OCI-LY1 (cell line): ENCODE results near the gene PAXIP1.

ENCODE experiments used
- H2AFZ ChIP-seq: fragments of 200-600 bp; sonication (generic), shearing (Covaris generic); 2 replicates; pipeline ENCODE4 v1.6.0; 2014; ENCODE audit warnings: antibody characterized with exemption, mild to moderate bottlenecking, low read length
- H3F3A ChIP-seq: fragments of 200-600 bp; sonication (generic), shearing (Covaris generic); 2 replicates; pipeline ENCODE4 v1.6.0; 2014; ENCODE audit warnings: mild to moderate bottlenecking, antibody characterized with exemption, low read length, moderate library complexity; ENCODE audit not compliant: insufficient read depth
- H3K27ac ChIP-seq: fragments of 200-600 bp; sonication (generic); 2 replicates; pipeline ENCODE4 v1.5.1; 2014; ENCODE audit warnings: low read length, mixed run types, mild to moderate bottlenecking, low read depth; ENCODE audit not compliant: poor library complexity, severe bottlenecking
- H3K27me3 ChIP-seq: fragments of 200-600 bp; sonication (generic); 2 replicates; pipeline ENCODE4 v1.6.0; 2014; ENCODE audit warnings: antibody characterized with exemption, mild to moderate bottlenecking, low read length, moderate library complexity; ENCODE audit not compliant: insufficient read depth
- H3K36me3 ChIP-seq: fragments of 200-600 bp; sonication (generic); 2 replicates; pipeline ENCODE4 v1.6.1; 2014; ENCODE audit warnings: mild to moderate bottlenecking, antibody characterized with exemption, low read length, moderate library complexity, mixed read lengths; ENCODE audit not compliant: insufficient read depth
- H3K4me1 ChIP-seq: fragments of 200-600 bp; sonication (generic); 2 replicates; pipeline ENCODE4 v1.5.1; 2014; ENCODE audit warnings: mild to moderate bottlenecking, low read length, moderate library complexity; ENCODE audit not compliant: insufficient read depth, severe bottlenecking
- H3K4me2 ChIP-seq: fragments of 200-600 bp; sonication (generic), shearing (Covaris generic); 2 replicates; pipeline ENCODE4 v1.6.1; 2014; ENCODE audit warnings: low read length
- H3K4me3 ChIP-seq: fragments of 200-600 bp; sonication (generic); 2 replicates; pipeline ENCODE4 v1.5.1; 2014; ENCODE audit warnings: low read length, low read depth, mild to moderate bottlenecking, mixed read lengths; ENCODE audit not compliant: poor library complexity, severe bottlenecking
- H3K79me2 ChIP-seq: fragments of 200-600 bp; shearing (Covaris generic); 2 replicates; pipeline ENCODE4 v1.6.1; 2016; ENCODE audit warnings: mixed run types, low read length, mixed read lengths; ENCODE audit not compliant: insufficient read depth
- H3K9ac ChIP-seq: fragments of 200-600 bp; sonication (generic), shearing (Covaris generic); 2 replicates; pipeline ENCODE4 v1.6.1; 2014; ENCODE audit warnings: mild to moderate bottlenecking, low read length, mixed read lengths
- H3K9me2 ChIP-seq: fragments of 200-600 bp; sonication (generic), shearing (Covaris generic); 2 replicates; pipeline ENCODE4 v1.6.1; 2014; ENCODE audit warnings: low read depth, mild to moderate bottlenecking, low read length, mixed read lengths
- H3K9me3 ChIP-seq: fragments of 200-600 bp; shearing (Covaris generic); 2 replicates; pipeline ENCODE4 v1.6.1; 2014; ENCODE audit warnings: low read length, mixed read lengths
- H4K20me1 ChIP-seq: fragments of 200-600 bp; sonication (generic), shearing (Covaris generic); 2 replicates; pipeline ENCODE4 v1.6.0; 2016; ENCODE audit warnings: mild to moderate bottlenecking, low read length; ENCODE audit not compliant: insufficient read depth
- EZH2 ChIP-seq: fragments of 200-600 bp; sonication (generic), shearing (Covaris generic); IDR thresholded peaks from 2 replicates; pipeline ENCODE4 v1.8.0; 2017; ENCODE audit warnings: borderline replicate concordance, mixed run types, mild to moderate bottlenecking, antibody characterized with exemption, low read length, moderate library complexity, mixed read lengths
- TF ChIP-seq, protein P1 (sequence below): fragments of 200-600 bp; sonication (generic), shearing (Covaris generic); IDR thresholded peaks from 2 replicates; pipeline ENCODE4 v1.5.1; 2017; ENCODE audit warnings: mild to moderate bottlenecking, antibody characterized with exemption, low read length, moderate library complexity, mixed read lengths

Gene PAXIP1

DNA sequence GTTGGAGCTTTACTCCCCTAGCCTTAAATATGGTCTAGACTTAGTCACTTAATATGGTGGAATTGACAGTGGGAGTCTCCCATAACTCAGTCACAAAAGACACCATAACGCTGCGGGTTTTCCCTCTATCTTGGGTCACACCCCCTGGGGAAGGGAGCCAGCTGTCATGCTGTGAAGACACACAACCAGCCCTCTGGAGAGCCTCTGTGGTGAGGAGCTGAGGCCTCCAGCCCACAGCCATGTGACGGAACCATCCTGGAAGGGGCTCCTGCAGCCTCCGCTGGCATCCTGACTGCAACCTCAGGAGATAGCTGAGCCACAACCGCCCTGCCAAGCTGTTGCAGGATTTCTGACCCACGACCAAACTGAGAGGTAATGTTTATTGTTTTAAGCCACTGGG lies 37.9 kb downstream of the PAXIP1 start:
- H3K4me3 ChIP-seq: no peak overlapping the region
- no peak overlapping the region for H3K4me2 ChIP-seq
- peaks cover 100% of the 10 kb centered on the region for H3K36me3 ChIP-seq
- H3K9ac ChIP-seq: no peak overlapping the region
- no peak for TF ChIP-seq EZH2
- TF ChIP-seq, protein P1, sequence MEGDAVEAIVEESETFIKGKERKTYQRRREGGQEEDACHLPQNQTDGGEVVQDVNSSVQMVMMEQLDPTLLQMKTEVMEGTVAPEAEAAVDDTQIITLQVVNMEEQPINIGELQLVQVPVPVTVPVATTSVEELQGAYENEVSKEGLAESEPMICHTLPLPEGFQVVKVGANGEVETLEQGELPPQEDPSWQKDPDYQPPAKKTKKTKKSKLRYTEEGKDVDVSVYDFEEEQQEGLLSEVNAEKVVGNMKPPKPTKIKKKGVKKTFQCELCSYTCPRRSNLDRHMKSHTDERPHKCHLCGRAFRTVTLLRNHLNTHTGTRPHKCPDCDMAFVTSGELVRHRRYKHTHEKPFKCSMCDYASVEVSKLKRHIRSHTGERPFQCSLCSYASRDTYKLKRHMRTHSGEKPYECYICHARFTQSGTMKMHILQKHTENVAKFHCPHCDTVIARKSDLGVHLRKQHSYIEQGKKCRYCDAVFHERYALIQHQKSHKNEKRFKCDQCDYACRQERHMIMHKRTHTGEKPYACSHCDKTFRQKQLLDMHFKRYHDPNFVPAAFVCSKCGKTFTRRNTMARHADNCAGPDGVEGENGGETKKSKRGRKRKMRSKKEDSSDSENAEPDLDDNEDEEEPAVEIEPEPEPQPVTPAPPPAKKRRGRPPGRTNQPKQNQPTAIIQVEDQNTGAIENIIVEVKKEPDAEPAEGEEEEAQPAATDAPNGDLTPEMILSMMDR: no peak
- no peaks in the 10 kb centered on the region for H3K27me3 ChIP-seq
- H3K79me2 ChIP-seq: no peaks in the 10 kb centered on the region
- H2AFZ ChIP-seq: no peak overlapping the region
- no peak overlapping the region for H3K27ac ChIP-seq
- no peaks in the 10 kb centered on the region for H3F3A ChIP-seq
- no peaks in the 10 kb centered on the region for H3K9me3 ChIP-seq
- H3K9me2 ChIP-seq: no peaks in the 10 kb centered on the region
- H3K4me1 ChIP-seq: no peaks in the 10 kb centered on the region
- no peaks in the 10 kb centered on the region for H4K20me1 ChIP-seq

DNA sequence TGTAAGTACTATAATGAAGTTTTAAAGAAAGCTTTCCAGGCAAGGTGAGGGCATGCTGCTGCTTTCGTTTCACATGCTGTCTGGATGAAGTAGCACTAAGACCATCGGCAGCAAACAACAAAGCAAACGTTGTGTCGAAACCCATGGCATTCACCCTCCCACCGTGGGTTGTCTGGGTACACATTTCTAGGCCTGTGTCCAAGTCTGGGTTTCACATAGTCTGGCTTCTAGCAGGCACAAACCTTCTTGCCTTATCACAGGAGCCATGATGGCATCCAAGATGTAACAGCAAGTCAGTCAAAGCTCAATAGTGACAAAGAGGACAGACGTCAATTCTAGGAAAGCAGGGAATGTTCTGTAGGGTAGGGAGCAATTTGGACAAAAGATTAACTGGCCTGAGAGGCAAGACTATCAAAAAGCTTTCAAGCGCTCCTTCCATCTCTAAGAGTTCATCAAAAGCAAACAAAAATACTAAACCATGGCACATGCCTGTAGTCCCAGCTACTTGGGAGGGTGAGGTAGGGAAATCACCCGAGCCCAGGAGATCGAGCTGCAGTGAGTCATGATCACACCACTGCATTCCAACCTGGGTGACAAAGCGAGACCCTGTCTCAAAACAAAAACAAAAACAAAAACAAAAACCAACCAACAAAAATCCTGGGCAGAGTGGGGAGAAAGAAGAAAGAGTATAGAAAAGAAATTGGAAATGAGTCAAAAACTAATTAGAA lies 42.7 kb downstream of the PAXIP1 start:
- Histone ChIP-seq H3K4me2 (no peak overlapping the region), H2AFZ (no peak overlapping the region), H4K20me1 (no peaks in the 10 kb centered on the region), H3K36me3 (peaks cover 98% of the 10 kb centered on the region), H3F3A (no peaks in the 10 kb centered on the region), H3K4me1 (no peaks in the 10 kb centered on the region), H3K9me2 (no peaks in the 10 kb centered on the region), H3K4me3 (no peak overlapping the region), H3K9ac (no peak overlapping the region), H3K27me3 (no peaks in the 10 kb centered on the region), H3K9me3 (no peaks in the 10 kb centered on the region), H3K79me2 (no peaks in the 10 kb centered on the region), H3K27ac (no peak overlapping the region)
- TF ChIP-seq, protein P1: no peak
- TF ChIP-seq EZH2: no peak

DNA sequence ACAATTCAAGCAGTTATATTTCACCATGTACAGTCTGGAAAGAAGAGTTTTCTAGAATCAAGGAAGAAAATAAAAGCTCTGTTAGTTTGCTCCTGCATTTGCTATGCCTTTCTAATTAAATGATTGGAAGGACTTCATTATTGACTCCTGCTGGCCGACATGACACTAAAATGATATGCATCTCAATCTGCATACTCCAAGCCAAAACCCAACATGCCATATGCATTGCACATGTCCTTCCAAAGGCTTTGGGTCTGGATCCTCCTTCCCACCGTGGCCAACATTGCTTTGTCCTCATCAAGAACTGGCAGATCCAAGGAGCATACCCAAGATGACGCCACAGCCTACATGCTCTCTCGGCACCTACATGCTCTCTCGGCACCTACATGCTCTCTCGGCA lies 46.5 kb downstream of the PAXIP1 start:
- Histone ChIP-seq H2AFZ (no peak overlapping the region), H3K9me3 (no peaks in the 10 kb centered on the region), H3K9me2 (no peaks in the 10 kb centered on the region), H4K20me1 (no peaks in the 10 kb centered on the region), H3K4me2 (no peak overlapping the region), H3F3A (no peaks in the 10 kb centered on the region), H3K4me1 (no peaks in the 10 kb centered on the region), H3K27ac (no peak overlapping the region), H3K36me3 (peaks cover 96% of the 10 kb centered on the region), H3K4me3 (no peak overlapping the region), H3K27me3 (no peaks in the 10 kb centered on the region), H3K79me2 (no peaks in the 10 kb centered on the region), H3K9ac (no peak overlapping the region)
- TF ChIP-seq, protein P1: no peak
- TF ChIP-seq EZH2: no peak
